ENCODE measurements around the gene XRN1.
"Not testable (repeated sequence)": the region's sequence is repeated elsewhere in the genome, so short reads cannot be mapped to it uniquely, and the experiment has no call there.

Gene XRN1

GRCh38 chr3:142356818-142357217, 91.0 kb downstream of the XRN1 start:
- no peaks in the 10 kb centered on the region for H3K4me1 ChIP-seq (ENCODE audit: control insufficient read depth, insufficient read depth, low read length)
- H3K27me3 ChIP-seq (ENCODE audit: control insufficient read depth, insufficient read depth, low read length) = no peaks in the 10 kb centered on the region
- H3K4me3 ChIP-seq (ENCODE audit: low read length) = no peak overlapping the region
- no peaks in the 10 kb centered on the region for H3K9me3 ChIP-seq (ENCODE audit: control insufficient read depth, low read length)
- H3K36me3 ChIP-seq (ENCODE audit: control insufficient read depth, insufficient read depth, low read length) = peaks cover 6% of the 10 kb centered on the region
- H3K9ac ChIP-seq (ENCODE audit: low read length) = no peak overlapping the region

GRCh38 chr3:142355692-142356091, 92.1 kb downstream of the XRN1 start:
- H3K9me3 ChIP-seq (ENCODE audit: control insufficient read depth, low read length) = no peaks in the 10 kb centered on the region
- H3K4me1 ChIP-seq (ENCODE audit: control insufficient read depth, insufficient read depth, low read length) = no peaks in the 10 kb centered on the region
- no peak overlapping the region for H3K9ac ChIP-seq (ENCODE audit: low read length)
- H3K36me3 ChIP-seq (ENCODE audit: control insufficient read depth, insufficient read depth, low read length) = peaks cover 6% of the 10 kb centered on the region
- no peak overlapping the region for H3K4me3 ChIP-seq (ENCODE audit: low read length)
- H3K27me3 ChIP-seq (ENCODE audit: control insufficient read depth, insufficient read depth, low read length) = no peaks in the 10 kb centered on the region

- H3K27me3 ChIP-seq (ENCODE audit: control insufficient read depth, insufficient read depth, low read length) = no peaks in the 10 kb centered on the region
- no peak overlapping the region for H3K4me3 ChIP-seq (ENCODE audit: low read length)
- H3K9ac ChIP-seq (ENCODE audit: low read length) = no peak overlapping the region
- no peaks in the 10 kb centered on the region for H3K9me3 ChIP-seq (ENCODE audit: control insufficient read depth, low read length)
- no peaks in the 10 kb centered on the region for H3K4me1 ChIP-seq (ENCODE audit: control insufficient read depth, insufficient read depth, low read length)
- H3K36me3 ChIP-seq (ENCODE audit: control insufficient read depth, insufficient read depth, low read length) = peaks cover 6% of the 10 kb centered on the region
These were observed 93.8 kb downstream of the XRN1 start for GRCh38 chr3:142354076-142354475.

GRCh38 chr3:142353571-142353970, 94.3 kb downstream of the XRN1 start:
- Histone ChIP-seq H3K4me3 (ENCODE audit: low read length) (no peak overlapping the region), H3K9ac (ENCODE audit: low read length) (no peak overlapping the region), H3K9me3 (ENCODE audit: control insufficient read depth, low read length) (no peaks in the 10 kb centered on the region), H3K27me3 (ENCODE audit: control insufficient read depth, insufficient read depth, low read length) (no peaks in the 10 kb centered on the region), H3K4me1 (ENCODE audit: control insufficient read depth, insufficient read depth, low read length) (no peaks in the 10 kb centered on the region), H3K36me3 (ENCODE audit: control insufficient read depth, insufficient read depth, low read length) (peaks cover 6% of the 10 kb centered on the region)

GRCh38 chr3:142352698-142353097, 95.1 kb downstream of the XRN1 start:
- H3K27me3 ChIP-seq (ENCODE audit: control insufficient read depth, insufficient read depth, low read length); H3K4me3 ChIP-seq (ENCODE audit: low read length); H3K36me3 ChIP-seq (ENCODE audit: control insufficient read depth, insufficient read depth, low read length); H3K9me3 ChIP-seq (ENCODE audit: control insufficient read depth, low read length); H3K4me1 ChIP-seq (ENCODE audit: control insufficient read depth, insufficient read depth, low read length); H3K9ac ChIP-seq (ENCODE audit: low read length): not testable (repeated sequence)

GRCh38 chr3:142348460-142348859, 99.4 kb downstream of the XRN1 start:
- Histone ChIP-seq H3K9ac (ENCODE audit: low read length) (no peak overlapping the region), H3K36me3 (ENCODE audit: control insufficient read depth, insufficient read depth, low read length) (no peaks in the 10 kb centered on the region), H3K4me3 (ENCODE audit: low read length) (no peak overlapping the region), H3K9me3 (ENCODE audit: control insufficient read depth, low read length) (no peaks in the 10 kb centered on the region), H3K4me1 (ENCODE audit: control insufficient read depth, insufficient read depth, low read length) (no peaks in the 10 kb centered on the region), H3K27me3 (ENCODE audit: control insufficient read depth, insufficient read depth, low read length) (no peaks in the 10 kb centered on the region)

GRCh38 chr3:142337994-142338393, 109.8 kb downstream of the XRN1 start:
- H3K9ac ChIP-seq (ENCODE audit: low read length) = no peak overlapping the region
- no peak overlapping the region for H3K4me3 ChIP-seq (ENCODE audit: low read length)
- H3K27me3 ChIP-seq (ENCODE audit: control insufficient read depth, insufficient read depth, low read length) = no peaks in the 10 kb centered on the region
- H3K9me3 ChIP-seq (ENCODE audit: control insufficient read depth, low read length) = no peaks in the 10 kb centered on the region
- H3K4me1 ChIP-seq (ENCODE audit: control insufficient read depth, insufficient read depth, low read length) = no peaks in the 10 kb centered on the region
- H3K36me3 ChIP-seq (ENCODE audit: control insufficient read depth, insufficient read depth, low read length) = peaks cover 3% of the 10 kb centered on the region

- Histone ChIP-seq H3K9ac (ENCODE audit: low read length) (no peak overlapping the region), H3K4me1 (ENCODE audit: control insufficient read depth, insufficient read depth, low read length) (no peaks in the 10 kb centered on the region), H3K27me3 (ENCODE audit: control insufficient read depth, insufficient read depth, low read length) (no peaks in the 10 kb centered on the region), H3K9me3 (ENCODE audit: control insufficient read depth, low read length) (no peaks in the 10 kb centered on the region), H3K4me3 (ENCODE audit: low read length) (no peak overlapping the region), H3K36me3 (ENCODE audit: control insufficient read depth, insufficient read depth, low read length) (peaks cover 3% of the 10 kb centered on the region)
These were observed 115.4 kb downstream of the XRN1 start for GRCh38 chr3:142332390-142332789.

GRCh38 chr3:142324275-142324953, 123.4 kb downstream of the XRN1 start:
- not testable (repeated sequence) for H3K9me3 ChIP-seq (ENCODE audit: control insufficient read depth, low read length); H3K4me1 ChIP-seq (ENCODE audit: control insufficient read depth, insufficient read depth, low read length); H3K27me3 ChIP-seq (ENCODE audit: control insufficient read depth, insufficient read depth, low read length); H3K9ac ChIP-seq (ENCODE audit: low read length); H3K4me3 ChIP-seq (ENCODE audit: low read length); H3K36me3 ChIP-seq (ENCODE audit: control insufficient read depth, insufficient read depth, low read length)

- Histone ChIP-seq H3K4me3 (ENCODE audit: low read length) (no peak overlapping the region), H3K9ac (ENCODE audit: low read length) (no peak overlapping the region), H3K27me3 (ENCODE audit: control insufficient read depth, insufficient read depth, low read length) (no peaks in the 10 kb centered on the region), H3K36me3 (ENCODE audit: control insufficient read depth, insufficient read depth, low read length) (no peaks in the 10 kb centered on the region), H3K4me1 (ENCODE audit: control insufficient read depth, insufficient read depth, low read length) (no peaks in the 10 kb centered on the region), H3K9me3 (ENCODE audit: control insufficient read depth, low read length) (no peaks in the 10 kb centered on the region)
These were observed 127.9 kb downstream of the XRN1 start for GRCh38 chr3:142319912-142320311.

- Histone ChIP-seq H3K36me3 (ENCODE audit: control insufficient read depth, insufficient read depth, low read length) (no peaks in the 10 kb centered on the region), H3K4me3 (ENCODE audit: low read length) (no peak overlapping the region), H3K27me3 (ENCODE audit: control insufficient read depth, insufficient read depth, low read length) (no peaks in the 10 kb centered on the region), H3K4me1 (ENCODE audit: control insufficient read depth, insufficient read depth, low read length) (no peaks in the 10 kb centered on the region), H3K9me3 (ENCODE audit: control insufficient read depth, low read length) (no peaks in the 10 kb centered on the region), H3K9ac (ENCODE audit: low read length) (no peak overlapping the region)
These were observed 128.7 kb downstream of the XRN1 start for GRCh38 chr3:142319094-142319493.

GRCh38 chr3:142318331-142318730, 129.5 kb downstream of the XRN1 start:
- Histone ChIP-seq H3K9me3 (ENCODE audit: control insufficient read depth, low read length) (no peaks in the 10 kb centered on the region), H3K4me1 (ENCODE audit: control insufficient read depth, insufficient read depth, low read length) (no peaks in the 10 kb centered on the region), H3K27me3 (ENCODE audit: control insufficient read depth, insufficient read depth, low read length) (no peaks in the 10 kb centered on the region), H3K9ac (ENCODE audit: low read length) (no peak overlapping the region), H3K36me3 (ENCODE audit: control insufficient read depth, insufficient read depth, low read length) (no peaks in the 10 kb centered on the region), H3K4me3 (ENCODE audit: low read length) (no peak overlapping the region)

GRCh38 chr3:142315978-142316388, 131.9 kb downstream of the XRN1 start:
- not testable (repeated sequence) for H3K9me3 ChIP-seq (ENCODE audit: control insufficient read depth, low read length); H3K9ac ChIP-seq (ENCODE audit: low read length); H3K36me3 ChIP-seq (ENCODE audit: control insufficient read depth, insufficient read depth, low read length); H3K27me3 ChIP-seq (ENCODE audit: control insufficient read depth, insufficient read depth, low read length); H3K4me3 ChIP-seq (ENCODE audit: low read length); H3K4me1 ChIP-seq (ENCODE audit: control insufficient read depth, insufficient read depth, low read length)

All from mucosa of stomach (tissue), 1 donor.